RWPE2 (cell line): ENCODE results near the gene FBXL16.

Experiments
- ATAC-seq: fragments of 200-7000 bp; cut with Tn5 transposase; 3 replicates; pipeline ENCODE4 v1.9.1; 2021; ENCODE audit warnings: low read depth
- DNase-seq: peaks from one replicate; pipeline ENCODE4 v3.0.0-alpha.2; 2020; ENCODE audit warnings: low spot score
- H3K27ac ChIP-seq: fragments of 450-650 bp; 2 replicates; pipeline ENCODE4 v1.5.1; 2017; ENCODE audit warnings: mild to moderate bottlenecking; ENCODE audit not compliant: poor library complexity, severe bottlenecking
- H3K27me3 ChIP-seq: fragments of 250-450 bp; sonication (Bioruptor Pico); 2 replicates; pipeline ENCODE4 v1.5.1; 2021; ENCODE audit warnings: mild to moderate bottlenecking, moderate library complexity; ENCODE audit not compliant: insufficient read depth, poor library complexity, severe bottlenecking
- H3K36me3 ChIP-seq: fragments of 250-450 bp; sonication (Bioruptor Pico); 2 replicates; pipeline ENCODE4 v1.5.1; 2020; ENCODE audit warnings: low read depth, mild to moderate bottlenecking, moderate library complexity
- H3K4me1 ChIP-seq: fragments of 250-450 bp; sonication (Bioruptor Pico); 2 replicates; pipeline ENCODE4 v1.5.1; 2021; ENCODE audit warnings: mild to moderate bottlenecking, moderate library complexity; ENCODE audit not compliant: insufficient read depth, poor library complexity, severe bottlenecking
- H3K4me3 ChIP-seq: fragments of 250-450 bp; sonication (Bioruptor Pico); 2 replicates; pipeline ENCODE4 v1.5.1; 2021; ENCODE audit warnings: mild to moderate bottlenecking, moderate library complexity; ENCODE audit not compliant: severe bottlenecking
- H3K9me3 ChIP-seq: fragments of 250-450 bp; sonication (Bioruptor Pico); 2 replicates; pipeline ENCODE4 v1.5.1; 2021; ENCODE audit warnings: mild to moderate bottlenecking, moderate library complexity; ENCODE audit not compliant: severe bottlenecking
- TF ChIP-seq, protein P1 (sequence below): fragments of 450-650 bp; IDR thresholded peaks from one replicate; pipeline ENCODE4 v1.5.1; 2017; ENCODE audit warnings: mild to moderate bottlenecking, moderate library complexity; ENCODE audit not compliant: poor library complexity, severe bottlenecking

The FBXL16 gene

DNA sequence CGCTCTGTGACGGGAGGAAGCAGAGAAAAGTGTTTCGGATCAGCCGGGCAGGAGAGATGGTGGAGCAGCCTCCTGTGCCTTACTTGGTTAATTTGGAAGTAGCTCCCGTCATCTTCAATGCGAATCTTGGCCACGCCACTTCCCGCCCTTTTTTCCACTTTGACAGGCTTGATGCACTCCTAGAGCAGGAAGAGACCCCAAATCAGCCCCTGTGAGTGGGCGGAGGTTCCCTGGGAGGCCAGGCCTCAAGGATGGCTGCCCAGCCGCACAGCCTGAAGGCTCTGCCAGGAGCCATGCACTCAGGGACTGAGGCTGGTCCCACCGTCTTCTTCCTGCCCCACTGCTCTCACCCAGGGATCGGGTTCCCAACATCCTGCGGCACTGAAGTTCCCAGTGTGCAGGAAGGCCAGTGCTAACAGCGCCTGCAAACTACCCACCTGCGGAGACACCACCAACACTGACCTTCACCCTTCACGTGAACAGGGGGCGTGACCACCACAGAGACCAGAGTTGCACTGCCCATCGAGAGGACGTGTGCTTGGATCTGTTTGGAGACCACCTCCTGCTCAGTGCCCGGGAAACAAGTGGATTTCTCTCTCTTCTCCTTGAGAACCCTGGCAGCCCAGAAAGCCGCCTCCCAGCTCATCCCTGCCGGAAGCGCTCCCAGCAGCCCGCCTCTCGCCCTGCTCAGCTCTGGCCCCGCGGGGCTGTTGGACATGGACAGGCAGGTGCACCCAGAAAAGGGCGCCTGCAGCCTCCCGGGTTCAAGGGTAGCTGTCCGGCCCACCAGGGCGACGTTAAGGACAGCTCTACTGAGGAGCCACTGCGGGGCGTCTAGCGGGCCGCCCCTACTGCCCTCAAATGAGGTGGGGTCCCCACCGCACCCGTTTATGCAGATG, 34.2 kb upstream of the FBXL16 start:
- H3K27ac ChIP-seq = peak overlapping the region; percentile 37
- ATAC-seq (peak; percentile 14; the same call in 2 of the 3 replicates), DNase-seq (no peak)
- H3K9me3 ChIP-seq = no peaks in the 10 kb centered on the region
- TF ChIP-seq, protein P1, sequence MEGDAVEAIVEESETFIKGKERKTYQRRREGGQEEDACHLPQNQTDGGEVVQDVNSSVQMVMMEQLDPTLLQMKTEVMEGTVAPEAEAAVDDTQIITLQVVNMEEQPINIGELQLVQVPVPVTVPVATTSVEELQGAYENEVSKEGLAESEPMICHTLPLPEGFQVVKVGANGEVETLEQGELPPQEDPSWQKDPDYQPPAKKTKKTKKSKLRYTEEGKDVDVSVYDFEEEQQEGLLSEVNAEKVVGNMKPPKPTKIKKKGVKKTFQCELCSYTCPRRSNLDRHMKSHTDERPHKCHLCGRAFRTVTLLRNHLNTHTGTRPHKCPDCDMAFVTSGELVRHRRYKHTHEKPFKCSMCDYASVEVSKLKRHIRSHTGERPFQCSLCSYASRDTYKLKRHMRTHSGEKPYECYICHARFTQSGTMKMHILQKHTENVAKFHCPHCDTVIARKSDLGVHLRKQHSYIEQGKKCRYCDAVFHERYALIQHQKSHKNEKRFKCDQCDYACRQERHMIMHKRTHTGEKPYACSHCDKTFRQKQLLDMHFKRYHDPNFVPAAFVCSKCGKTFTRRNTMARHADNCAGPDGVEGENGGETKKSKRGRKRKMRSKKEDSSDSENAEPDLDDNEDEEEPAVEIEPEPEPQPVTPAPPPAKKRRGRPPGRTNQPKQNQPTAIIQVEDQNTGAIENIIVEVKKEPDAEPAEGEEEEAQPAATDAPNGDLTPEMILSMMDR = no peak
- no peaks in the 10 kb centered on the region for H3K27me3 ChIP-seq
- no peaks in the 10 kb centered on the region for H3K4me1 ChIP-seq
- H3K4me3 ChIP-seq = peak overlapping the region; percentile 86
- peaks cover 22% of the 10 kb centered on the region; the same call in 1 of the 2 replicates for H3K36me3 ChIP-seq

DNA sequence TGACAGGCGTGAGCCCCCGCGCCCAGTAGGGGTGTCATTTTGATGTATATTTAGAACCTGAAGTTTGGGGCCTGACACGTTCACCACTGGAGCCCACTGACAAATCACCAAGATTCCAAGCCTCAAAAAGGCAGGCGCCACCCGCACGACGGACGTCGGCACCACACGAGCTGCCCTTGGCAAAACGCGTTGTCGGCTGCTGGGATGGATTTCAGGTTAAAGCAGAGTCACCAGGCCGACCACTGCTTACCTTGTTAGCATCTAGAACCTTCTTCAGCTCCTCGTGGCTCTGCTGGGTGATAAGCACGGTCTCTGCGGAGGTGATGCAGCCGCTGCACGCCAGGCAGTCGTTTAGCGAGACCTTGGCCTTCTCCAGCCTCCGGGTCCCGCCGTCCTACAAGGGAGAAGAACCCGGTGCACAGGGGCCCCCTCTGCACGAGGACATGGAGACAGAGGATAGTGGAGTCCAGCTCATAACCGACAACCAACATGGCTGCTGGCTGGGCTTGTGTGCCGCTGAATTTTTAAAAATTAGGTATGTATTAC, 31.4 kb upstream of the FBXL16 start:
- Histone ChIP-seq H3K36me3 (peaks cover 33% of the 10 kb centered on the region), H3K27ac (peak overlapping the region; percentile 22), H3K4me3 (no peak overlapping the region), H3K9me3 (no peaks in the 10 kb centered on the region), H3K27me3 (no peaks in the 10 kb centered on the region), H3K4me1 (no peaks in the 10 kb centered on the region)
- DNase-seq (peak; percentile 62), ATAC-seq (no peak)
- TF ChIP-seq, protein P1 = no peak

DNA sequence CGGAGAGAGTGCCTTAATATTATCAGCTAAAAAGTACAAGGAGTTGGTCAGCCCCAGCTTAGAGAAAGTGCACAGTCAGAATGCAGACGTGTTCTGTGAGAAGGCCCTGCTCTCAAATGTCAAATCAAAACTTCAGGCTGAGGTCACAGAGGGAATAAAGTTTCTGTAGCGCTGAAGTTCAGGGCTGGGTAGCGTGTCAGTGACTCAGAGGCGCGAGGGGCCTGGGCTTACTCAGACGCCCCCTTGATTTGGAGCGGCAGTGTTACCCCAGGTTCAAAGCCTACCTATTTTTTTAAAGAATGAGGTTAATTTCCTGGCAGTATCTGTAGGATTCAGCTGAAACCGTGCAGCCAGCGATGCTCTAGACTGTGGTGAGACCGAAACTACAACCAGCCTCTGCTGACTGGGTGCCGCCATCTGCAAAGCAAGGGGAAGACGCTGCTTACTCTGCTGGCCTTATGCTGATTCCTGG, 30.4 kb upstream of the FBXL16 start:
- no peak overlapping the region for H3K4me3 ChIP-seq
- ATAC-seq (no peak), DNase-seq (no peak)
- no peaks in the 10 kb centered on the region for H3K9me3 ChIP-seq
- no peaks in the 10 kb centered on the region for H3K27me3 ChIP-seq
- H3K36me3 ChIP-seq = peaks cover 35% of the 10 kb centered on the region
- H3K4me1 ChIP-seq = no peaks in the 10 kb centered on the region
- TF ChIP-seq, protein P1 = no peak
- H3K27ac ChIP-seq = no peak overlapping the region

DNA sequence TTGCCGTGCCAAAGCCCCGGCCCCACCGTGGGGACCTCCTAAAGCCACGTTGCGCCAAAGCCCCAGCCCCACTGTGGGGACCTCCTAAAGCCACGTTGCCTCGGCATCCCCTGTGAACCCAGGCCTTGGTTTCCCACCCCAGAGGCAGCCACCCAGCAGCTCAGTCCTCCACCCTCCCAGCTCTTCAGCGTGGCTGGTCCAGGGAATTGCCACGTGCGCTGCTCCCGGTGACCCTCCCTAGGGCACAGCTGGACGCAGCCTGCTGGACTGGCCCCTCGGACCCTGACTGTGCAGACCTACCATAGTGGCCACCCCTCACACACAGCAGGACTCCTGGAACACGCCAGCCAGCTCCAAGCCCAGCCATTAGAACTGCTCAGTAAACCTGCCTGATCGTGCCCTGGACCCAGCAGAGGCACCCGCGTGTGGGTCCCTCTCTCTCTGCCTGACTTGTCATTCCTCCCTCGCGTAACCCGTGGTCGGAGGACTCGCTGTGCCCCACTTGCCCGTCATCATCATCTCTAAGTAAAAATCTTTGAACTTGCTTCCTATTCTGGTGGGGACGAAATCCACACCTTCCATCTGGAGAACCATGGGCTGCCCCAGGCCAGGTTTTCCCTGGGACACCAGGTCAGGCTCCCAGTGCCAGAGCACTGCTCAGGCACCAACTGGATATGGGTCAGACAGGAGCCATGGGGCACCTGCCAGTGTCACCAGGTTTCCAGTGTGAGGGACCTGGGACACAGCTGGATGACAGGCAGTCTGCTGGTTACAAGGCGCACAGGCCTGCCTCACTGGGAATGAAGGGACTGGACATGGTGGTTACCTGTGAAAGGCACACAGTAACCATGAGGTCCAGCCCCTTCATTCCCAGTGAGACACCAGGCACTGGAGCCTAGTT, 29.6 kb upstream of the FBXL16 start:
- Histone ChIP-seq H3K27me3 (no peaks in the 10 kb centered on the region), H3K27ac (no peak overlapping the region), H3K4me3 (no peak overlapping the region), H3K36me3 (peaks cover 35% of the 10 kb centered on the region), H3K4me1 (no peaks in the 10 kb centered on the region), H3K9me3 (no peaks in the 10 kb centered on the region)
- ATAC-seq (no peak), DNase-seq (peak; percentile 54)
- TF ChIP-seq, protein P1 = no peak
